Measurements from ENCODE around the gene ETV3L. TPM values are rescaled to one million over a fixed set of nuclear protein-coding genes. Genes with fewer than 3 reads are reported as not detected.

The ETV3L gene
- total RNA-seq, 1 experiment from 2014 or later = not detected

DNA sequence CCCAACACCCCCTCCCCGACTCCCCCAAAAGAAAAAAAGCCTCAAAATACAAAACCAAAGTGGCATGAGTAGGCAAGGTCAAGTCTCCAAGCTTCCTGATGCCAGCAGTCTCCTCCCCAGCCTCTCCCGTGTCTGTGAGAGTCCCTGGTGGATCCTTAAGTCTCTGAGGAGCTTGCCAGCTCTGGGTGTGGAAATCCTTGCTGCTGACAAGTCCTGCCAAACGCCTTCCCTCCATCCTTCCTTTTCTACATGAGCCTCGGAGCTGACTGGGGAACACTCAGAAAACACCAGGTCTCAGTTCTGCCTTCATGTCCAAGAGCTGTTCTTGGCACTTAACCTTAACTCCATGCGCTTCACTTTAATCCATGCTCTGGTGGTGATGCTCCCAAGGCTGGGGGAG, 3.7 kb upstream of the ETV3L start:
- no peak overlapping the region for H3K9ac ChIP-seq (ENCODE audit: low read length)
- CTCF ChIA-PET = interaction anchor here (2.4 kb wide), 1 partner anchor 14 kb away, joined by 9 read pairs; no protein-coding TSS in a partner anchor
- no peak overlapping the region for H3K4me3 ChIP-seq (replicated peaks in 1 of 2; ENCODE audit: low read depth in 1 of 2, low read length in 2 of 2)
- no peaks in the 10 kb centered on the region for H3K36me3 ChIP-seq (ENCODE audit: control insufficient read depth in 1 of 2, insufficient read depth in 2 of 2, low read length in 2 of 2)
- POLR2A ChIA-PET = no interaction called here
- ATAC-seq = no peak
- peaks cover 18% of the 10 kb centered on the region; the same call in 1 of the 2 replicates for H3K27me3 ChIP-seq (ENCODE audit: insufficient read depth, low read length)
- peaks cover 0 to 10% of the 10 kb centered on the region in 2 experiments; a peak in 2 of 4 replicates for H3K4me1 ChIP-seq (ENCODE audit: control insufficient read depth in 1 of 2, insufficient read depth in 2 of 2, low read length in 2 of 2)
- DNase-seq (ENCODE audit: low read depth, low spot score) = no peak
- no peak overlapping the region for H3K4me2 ChIP-seq (ENCODE audit: low read length)
- RAD21 ChIA-PET (ENCODE audit: low non-redundant PET in 1 of 2, low total read pairs in 2 of 2, uncharacterized antibody in 2 of 2, unreplicated experiment in 2 of 2) = no interaction called here
- no peaks in the 10 kb centered on the region for H3K79me2 ChIP-seq (ENCODE audit: insufficient read depth, low read length)
- no peaks in the 10 kb centered on the region for H3K9me2 ChIP-seq (ENCODE audit: insufficient read depth)
- no peak overlapping the region for H3K27ac ChIP-seq (ENCODE audit: low read depth, low read length)
- intact Hi-C loops (cut with micrococcal nuclease) = no loop called here
- TF ChIP-seq CBX3 (IDR thresholded peaks at IDR 0.05; ENCODE audit: low read depth) (no peak), EZH2 (IDR thresholded peaks at IDR 0.05) (no peak), POLR2A (IDR thresholded peaks at IDR 0.05; ENCODE audit: borderline replicate concordance, extremely low read depth, insufficient read depth, insufficient read length) (no peak), YY1 (IDR thresholded peaks at IDR 0.05; ENCODE audit: extremely low read depth, insufficient replicate concordance, low read depth, low read length) (no peak), EZH2phosphoT487 (IDR thresholded peaks at IDR 0.05; ENCODE audit: borderline replicate concordance) (no peak), ZNF274 (IDR thresholded peaks at IDR 0.05; ENCODE audit: low read depth, low read length) (no peak), POLR2AphosphoS5 (IDR thresholded peaks at IDR 0.05; ENCODE audit: low read depth, low read length) (no peak), JUND (IDR thresholded peaks at IDR 0.05) (no peak), EGR1 (IDR thresholded peaks at IDR 0.05; ENCODE audit: low read depth) (no peak), TCF7L2 (IDR thresholded peaks at IDR 0.05; ENCODE audit: borderline replicate concordance, extremely low read depth, insufficient read depth, insufficient read length) (no peak), SIN3A (IDR thresholded peaks at IDR 0.05; ENCODE audit: low read depth) (no peak), ELF1 (IDR thresholded peaks at IDR 0.05; ENCODE audit: borderline replicate concordance, low read depth) (no peak)
- TF ChIP-seq, protein P1, sequence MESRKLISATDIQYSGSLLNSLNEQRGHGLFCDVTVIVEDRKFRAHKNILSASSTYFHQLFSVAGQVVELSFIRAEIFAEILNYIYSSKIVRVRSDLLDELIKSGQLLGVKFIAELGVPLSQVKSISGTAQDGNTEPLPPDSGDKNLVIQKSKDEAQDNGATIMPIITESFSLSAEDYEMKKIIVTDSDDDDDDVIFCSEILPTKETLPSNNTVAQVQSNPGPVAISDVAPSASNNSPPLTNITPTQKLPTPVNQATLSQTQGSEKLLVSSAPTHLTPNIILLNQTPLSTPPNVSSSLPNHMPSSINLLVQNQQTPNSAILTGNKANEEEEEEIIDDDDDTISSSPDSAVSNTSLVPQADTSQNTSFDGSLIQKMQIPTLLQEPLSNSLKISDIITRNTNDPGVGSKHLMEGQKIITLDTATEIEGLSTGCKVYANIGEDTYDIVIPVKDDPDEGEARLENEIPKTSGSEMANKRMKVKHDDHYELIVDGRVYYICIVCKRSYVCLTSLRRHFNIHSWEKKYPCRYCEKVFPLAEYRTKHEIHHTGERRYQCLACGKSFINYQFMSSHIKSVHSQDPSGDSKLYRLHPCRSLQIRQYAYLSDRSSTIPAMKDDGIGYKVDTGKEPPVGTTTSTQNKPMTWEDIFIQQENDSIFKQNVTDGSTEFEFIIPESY (IDR thresholded peaks at IDR 0.05; ENCODE audit: extremely low read depth, insufficient replicate concordance, low read length) = no peak
- TF ChIP-seq, protein P2, sequence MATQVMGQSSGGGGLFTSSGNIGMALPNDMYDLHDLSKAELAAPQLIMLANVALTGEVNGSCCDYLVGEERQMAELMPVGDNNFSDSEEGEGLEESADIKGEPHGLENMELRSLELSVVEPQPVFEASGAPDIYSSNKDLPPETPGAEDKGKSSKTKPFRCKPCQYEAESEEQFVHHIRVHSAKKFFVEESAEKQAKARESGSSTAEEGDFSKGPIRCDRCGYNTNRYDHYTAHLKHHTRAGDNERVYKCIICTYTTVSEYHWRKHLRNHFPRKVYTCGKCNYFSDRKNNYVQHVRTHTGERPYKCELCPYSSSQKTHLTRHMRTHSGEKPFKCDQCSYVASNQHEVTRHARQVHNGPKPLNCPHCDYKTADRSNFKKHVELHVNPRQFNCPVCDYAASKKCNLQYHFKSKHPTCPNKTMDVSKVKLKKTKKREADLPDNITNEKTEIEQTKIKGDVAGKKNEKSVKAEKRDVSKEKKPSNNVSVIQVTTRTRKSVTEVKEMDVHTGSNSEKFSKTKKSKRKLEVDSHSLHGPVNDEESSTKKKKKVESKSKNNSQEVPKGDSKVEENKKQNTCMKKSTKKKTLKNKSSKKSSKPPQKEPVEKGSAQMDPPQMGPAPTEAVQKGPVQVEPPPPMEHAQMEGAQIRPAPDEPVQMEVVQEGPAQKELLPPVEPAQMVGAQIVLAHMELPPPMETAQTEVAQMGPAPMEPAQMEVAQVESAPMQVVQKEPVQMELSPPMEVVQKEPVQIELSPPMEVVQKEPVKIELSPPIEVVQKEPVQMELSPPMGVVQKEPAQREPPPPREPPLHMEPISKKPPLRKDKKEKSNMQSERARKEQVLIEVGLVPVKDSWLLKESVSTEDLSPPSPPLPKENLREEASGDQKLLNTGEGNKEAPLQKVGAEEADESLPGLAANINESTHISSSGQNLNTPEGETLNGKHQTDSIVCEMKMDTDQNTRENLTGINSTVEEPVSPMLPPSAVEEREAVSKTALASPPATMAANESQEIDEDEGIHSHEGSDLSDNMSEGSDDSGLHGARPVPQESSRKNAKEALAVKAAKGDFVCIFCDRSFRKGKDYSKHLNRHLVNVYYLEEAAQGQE (IDR thresholded peaks at IDR 0.05; ENCODE audit: low read depth) = no peak
- TF ChIP-seq, protein P3, sequence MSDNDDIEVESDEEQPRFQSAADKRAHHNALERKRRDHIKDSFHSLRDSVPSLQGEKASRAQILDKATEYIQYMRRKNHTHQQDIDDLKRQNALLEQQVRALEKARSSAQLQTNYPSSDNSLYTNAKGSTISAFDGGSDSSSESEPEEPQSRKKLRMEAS (IDR thresholded peaks at IDR 0.05) = no peak
- TF ChIP-seq, protein P4, sequence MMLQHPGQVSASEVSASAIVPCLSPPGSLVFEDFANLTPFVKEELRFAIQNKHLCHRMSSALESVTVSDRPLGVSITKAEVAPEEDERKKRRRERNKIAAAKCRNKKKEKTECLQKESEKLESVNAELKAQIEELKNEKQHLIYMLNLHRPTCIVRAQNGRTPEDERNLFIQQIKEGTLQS (IDR thresholded peaks at IDR 0.05) = no peak
- TF ChIP-seq, protein P5, sequence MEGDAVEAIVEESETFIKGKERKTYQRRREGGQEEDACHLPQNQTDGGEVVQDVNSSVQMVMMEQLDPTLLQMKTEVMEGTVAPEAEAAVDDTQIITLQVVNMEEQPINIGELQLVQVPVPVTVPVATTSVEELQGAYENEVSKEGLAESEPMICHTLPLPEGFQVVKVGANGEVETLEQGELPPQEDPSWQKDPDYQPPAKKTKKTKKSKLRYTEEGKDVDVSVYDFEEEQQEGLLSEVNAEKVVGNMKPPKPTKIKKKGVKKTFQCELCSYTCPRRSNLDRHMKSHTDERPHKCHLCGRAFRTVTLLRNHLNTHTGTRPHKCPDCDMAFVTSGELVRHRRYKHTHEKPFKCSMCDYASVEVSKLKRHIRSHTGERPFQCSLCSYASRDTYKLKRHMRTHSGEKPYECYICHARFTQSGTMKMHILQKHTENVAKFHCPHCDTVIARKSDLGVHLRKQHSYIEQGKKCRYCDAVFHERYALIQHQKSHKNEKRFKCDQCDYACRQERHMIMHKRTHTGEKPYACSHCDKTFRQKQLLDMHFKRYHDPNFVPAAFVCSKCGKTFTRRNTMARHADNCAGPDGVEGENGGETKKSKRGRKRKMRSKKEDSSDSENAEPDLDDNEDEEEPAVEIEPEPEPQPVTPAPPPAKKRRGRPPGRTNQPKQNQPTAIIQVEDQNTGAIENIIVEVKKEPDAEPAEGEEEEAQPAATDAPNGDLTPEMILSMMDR (IDR thresholded peaks at IDR 0.05 in 2 of 3, conservative IDR thresholded peaks at IDR 0.05 in 1 of 3; ENCODE audit: borderline replicate concordance in 1 of 3, insufficient read depth in 1 of 3, low read depth in 2 of 3, low read length in 2 of 3) = no peak
- no peak overlapping the region for H2AFZ ChIP-seq (ENCODE audit: low read depth, low read length, poor library complexity, severe bottlenecking)
- no peaks in the 10 kb centered on the region for H4K20me1 ChIP-seq (ENCODE audit: insufficient read depth)
- H3K9me3 ChIP-seq (ENCODE audit: control insufficient read depth in 1 of 2, insufficient read depth in 1 of 2, low read depth in 1 of 2, low read length in 2 of 2) = no peaks in the 10 kb centered on the region
- BruUV-seq (replicated peaks) = no TSS peak

All from HCT116 (cell line).